Measurements from ENCODE around the gene FRRS1. TPM values are rescaled to one million over a fixed set of nuclear protein-coding genes. Genes with fewer than 3 reads are reported as not detected.

Gene FRRS1
- total RNA-seq, 6 experiments from 2014 or later = 0.22 to 1.1 (median 0.41) TPM

DNA sequence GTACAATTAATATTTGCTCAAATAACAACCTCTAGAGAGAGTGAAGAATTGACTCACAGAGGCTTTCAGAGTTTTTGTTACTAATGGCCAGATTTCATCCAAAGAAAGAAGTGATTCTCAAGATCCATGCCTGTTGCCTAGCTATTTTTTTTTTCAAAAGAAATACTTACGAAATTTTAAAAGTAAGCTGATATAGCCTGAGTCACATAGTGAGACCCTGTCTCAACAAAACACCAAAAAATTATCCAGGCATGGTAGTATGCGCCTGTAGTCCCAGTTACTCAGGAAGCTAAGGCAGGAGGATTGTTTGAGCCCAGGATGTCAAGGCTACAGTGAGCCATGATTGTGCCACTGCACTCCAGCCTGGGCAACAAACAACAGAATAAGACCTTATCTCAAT, 105.9 kb downstream of the FRRS1 start:
- no peak overlapping the region for H3K27ac Mint-ChIP-seq
- H3K36me3 Mint-ChIP-seq (ENCODE audit: low read depth) = no peaks in the 10 kb centered on the region
- no peak overlapping the region for H3K4me3 Mint-ChIP-seq
- DNase-seq = no peak
- no peaks in the 10 kb centered on the region for H3K27me3 Mint-ChIP-seq (ENCODE audit: insufficient read depth)
- TF ChIP-seq, protein P1, sequence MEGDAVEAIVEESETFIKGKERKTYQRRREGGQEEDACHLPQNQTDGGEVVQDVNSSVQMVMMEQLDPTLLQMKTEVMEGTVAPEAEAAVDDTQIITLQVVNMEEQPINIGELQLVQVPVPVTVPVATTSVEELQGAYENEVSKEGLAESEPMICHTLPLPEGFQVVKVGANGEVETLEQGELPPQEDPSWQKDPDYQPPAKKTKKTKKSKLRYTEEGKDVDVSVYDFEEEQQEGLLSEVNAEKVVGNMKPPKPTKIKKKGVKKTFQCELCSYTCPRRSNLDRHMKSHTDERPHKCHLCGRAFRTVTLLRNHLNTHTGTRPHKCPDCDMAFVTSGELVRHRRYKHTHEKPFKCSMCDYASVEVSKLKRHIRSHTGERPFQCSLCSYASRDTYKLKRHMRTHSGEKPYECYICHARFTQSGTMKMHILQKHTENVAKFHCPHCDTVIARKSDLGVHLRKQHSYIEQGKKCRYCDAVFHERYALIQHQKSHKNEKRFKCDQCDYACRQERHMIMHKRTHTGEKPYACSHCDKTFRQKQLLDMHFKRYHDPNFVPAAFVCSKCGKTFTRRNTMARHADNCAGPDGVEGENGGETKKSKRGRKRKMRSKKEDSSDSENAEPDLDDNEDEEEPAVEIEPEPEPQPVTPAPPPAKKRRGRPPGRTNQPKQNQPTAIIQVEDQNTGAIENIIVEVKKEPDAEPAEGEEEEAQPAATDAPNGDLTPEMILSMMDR (IDR thresholded peaks at IDR 0.05) = no peak
- H3K4me1 Mint-ChIP-seq (ENCODE audit: low read depth) = no peaks in the 10 kb centered on the region
- no peaks in the 10 kb centered on the region for H3K9me3 Mint-ChIP-seq

DNA sequence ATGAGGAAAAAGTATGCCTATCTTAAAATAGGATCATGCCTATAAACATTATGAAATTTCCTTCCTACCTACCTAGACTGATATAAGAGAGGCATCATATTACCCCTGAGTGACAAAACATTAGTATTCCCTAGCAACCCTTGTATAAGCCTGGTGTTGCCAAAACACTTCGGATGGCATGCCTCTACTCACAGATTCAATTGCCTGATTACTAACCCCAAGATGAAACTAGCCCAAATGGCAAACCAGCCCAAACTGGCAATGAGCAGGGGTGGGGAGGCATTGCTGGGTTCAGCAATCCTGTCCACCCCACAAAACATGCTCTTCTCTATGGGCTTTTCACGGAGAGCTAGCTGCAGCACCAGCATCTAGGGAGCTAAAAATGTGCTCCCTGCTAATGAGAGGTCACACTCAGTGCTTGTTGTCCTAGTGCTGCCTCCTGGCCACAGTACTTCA, 106.7 kb downstream of the FRRS1 start:
- H3K9me3 Mint-ChIP-seq = no peaks in the 10 kb centered on the region
- H3K4me3 Mint-ChIP-seq = no peak overlapping the region
- no peaks in the 10 kb centered on the region for H3K4me1 Mint-ChIP-seq (ENCODE audit: low read depth)
- no peaks in the 10 kb centered on the region for H3K36me3 Mint-ChIP-seq (ENCODE audit: low read depth)
- H3K27ac Mint-ChIP-seq = no peak overlapping the region
- peak; percentile 20 for DNase-seq
- H3K27me3 Mint-ChIP-seq (ENCODE audit: insufficient read depth) = no peaks in the 10 kb centered on the region
- TF ChIP-seq, protein P1 (IDR thresholded peaks at IDR 0.05) = no peak

Other genes with a start within 250 kb of the FRRS1 start
- gene PALMD, start 120.5 kb downstream of the FRRS1 start, total RNA-seq (2021; fragmentation: NEBNext Ultra II Directional; extraction: Animal tissue kit (Norgen Biotek cat#: 25700)) = not detected
- 1 to 10 TPM; 5.8 to 8.2 (median 7.2) TPM for gene AGL, start 83.7 kb upstream of the FRRS1 start, total RNA-seq (2021; fragmentation: NEBNext Ultra II Directional; extraction: Animal tissue kit (Norgen Biotek cat#: 25700))
- 10 to 100 TPM; 16.4 to 30.8 (median 25.2) TPM for gene SLC35A3, start 203.4 kb upstream of the FRRS1 start, total RNA-seq (2021; fragmentation: NEBNext Ultra II Directional; extraction: Animal tissue kit (Norgen Biotek cat#: 25700))